Jurkat, Clone E6-1 (cell line): Measurements from ENCODE around the gene KRT86.
"Not testable (repeated sequence)": the region's sequence is repeated elsewhere in the genome, so short reads cannot be mapped to it uniquely, and the experiment has no call there.

Experiments used
- DNase-seq: peaks from one replicate; pipeline ENCODE4 v3.0.0-alpha.2; 2011; ENCODE audit warnings: low read depth, low spot score
- H3K4me3 ChIP-seq: 2 replicates; pipeline ENCODE4 v1.5.1; 2011; ENCODE audit warnings: mild to moderate bottlenecking, low read length, control low read depth, moderate library complexity

Gene KRT86

DNA sequence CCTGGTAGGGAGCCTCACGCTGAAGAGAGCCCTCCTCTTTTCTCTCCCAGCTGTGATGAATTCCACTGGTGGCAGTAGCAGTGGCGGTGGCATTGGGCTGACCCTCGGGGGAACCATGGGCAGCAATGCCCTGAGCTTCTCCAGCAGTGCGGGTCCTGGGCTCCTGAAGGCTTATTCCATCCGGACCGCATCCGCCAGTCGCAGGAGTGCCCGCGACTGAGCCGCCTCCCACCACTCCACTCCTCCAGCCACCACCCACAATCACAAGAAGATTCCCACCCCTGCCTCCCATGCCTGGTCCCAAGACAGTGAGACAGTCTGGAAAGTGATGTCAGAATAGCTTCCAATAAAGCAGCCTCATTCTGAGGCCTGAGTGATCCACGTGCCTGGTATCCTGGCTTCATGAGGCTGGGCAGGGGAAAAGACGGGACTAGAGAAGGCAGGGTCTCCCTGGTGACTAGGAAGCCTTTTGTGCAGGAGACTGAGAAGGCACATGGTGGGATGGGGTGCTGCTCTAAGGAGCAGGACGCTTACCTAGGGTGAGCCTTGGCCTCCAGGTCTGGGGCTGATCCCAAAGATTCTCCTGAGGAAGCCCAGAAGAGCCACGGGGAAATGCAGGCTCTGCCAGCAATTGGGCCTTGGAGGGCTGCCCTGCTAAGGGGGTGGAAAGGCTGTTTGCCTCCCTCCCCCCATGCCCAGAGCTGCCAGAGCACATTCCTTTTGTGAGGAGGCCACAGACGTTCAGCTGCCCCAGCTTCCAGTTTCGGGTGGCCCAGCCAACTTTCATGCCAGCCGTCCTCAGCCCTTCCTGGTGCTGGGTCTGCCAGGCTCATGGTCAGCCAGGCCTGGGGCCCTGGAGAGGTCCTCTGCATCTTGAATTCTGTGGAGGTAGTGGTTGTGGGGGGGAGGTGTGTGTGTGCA lies 25.6 kb upstream of the KRT86 start:
- no peak overlapping the region for H3K4me3 ChIP-seq
- no peak for DNase-seq

DNA sequence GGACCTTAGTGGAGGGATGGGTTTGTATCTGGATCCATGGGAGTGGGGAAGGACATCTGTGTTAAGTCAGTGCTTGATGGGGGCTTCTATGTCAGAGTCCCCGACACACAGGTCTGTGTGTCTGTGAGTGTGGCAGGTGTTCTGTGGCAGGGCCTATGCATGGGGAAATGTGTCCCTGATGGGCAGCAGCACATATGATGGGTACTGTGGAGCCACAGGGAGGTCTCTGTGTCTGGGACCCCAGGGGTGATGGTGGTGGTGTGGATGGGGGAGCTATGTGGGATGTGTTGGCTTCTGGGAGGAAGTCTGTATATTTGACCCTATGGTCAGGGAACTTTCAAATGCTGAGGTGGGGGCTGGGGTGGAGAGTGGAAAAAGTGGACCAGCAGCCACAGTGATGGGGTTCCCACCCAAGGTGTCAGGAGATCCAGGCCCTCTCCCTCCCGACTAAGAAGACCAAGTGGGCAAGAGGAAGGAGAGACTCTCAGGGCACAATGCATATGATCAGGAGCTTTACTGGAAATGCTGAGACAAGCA lies 24.9 kb upstream of the KRT86 start:
- H3K4me3 ChIP-seq = no peak overlapping the region
- DNase-seq = no peak

DNA sequence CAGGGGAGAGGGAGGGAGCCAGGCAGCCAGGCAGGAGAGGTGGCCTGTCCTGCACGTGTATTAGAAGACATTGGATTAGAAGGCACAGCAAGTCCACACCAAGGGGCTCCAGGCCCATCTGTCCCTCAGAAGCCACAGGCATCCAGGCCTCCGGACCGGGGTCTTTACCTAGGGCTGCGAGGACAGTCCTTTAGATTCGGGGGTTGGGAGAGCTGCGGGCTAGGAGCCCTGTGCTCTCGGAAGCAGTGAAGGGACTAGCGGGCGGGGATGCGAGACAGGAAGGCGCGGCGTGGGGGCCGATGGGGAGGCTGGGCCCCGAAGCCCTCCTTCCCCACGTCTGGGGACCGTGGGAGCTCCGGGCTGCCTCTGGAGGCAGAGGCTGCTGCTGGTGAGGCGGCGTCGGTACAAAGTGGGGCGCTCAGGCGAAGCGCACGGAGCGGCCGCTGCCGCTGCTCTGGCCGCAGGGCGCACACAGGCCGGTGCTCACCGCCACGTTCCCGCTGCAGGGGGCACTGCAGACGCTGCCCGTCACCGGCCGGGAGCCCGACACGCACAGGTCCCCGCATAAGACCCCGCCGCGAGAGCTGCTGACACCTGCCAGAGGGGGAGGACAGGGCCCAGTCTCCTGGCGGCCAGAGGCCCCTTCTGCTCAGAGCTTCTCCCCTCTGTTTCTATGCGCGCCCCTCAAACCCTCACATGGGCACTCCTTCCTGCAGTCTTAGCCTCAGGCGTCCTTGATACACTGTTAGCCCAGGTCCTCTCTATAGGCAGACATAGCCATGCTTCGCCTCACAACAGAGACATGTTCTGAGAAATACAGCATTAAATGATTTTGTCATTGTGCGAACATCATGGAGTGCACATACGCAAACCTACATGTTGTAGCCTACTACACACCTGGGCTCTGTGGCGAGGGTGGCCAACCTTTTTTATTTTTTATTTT lies 24.1 kb upstream of the KRT86 start:
- H3K4me3 ChIP-seq = no peak overlapping the region

DNA sequence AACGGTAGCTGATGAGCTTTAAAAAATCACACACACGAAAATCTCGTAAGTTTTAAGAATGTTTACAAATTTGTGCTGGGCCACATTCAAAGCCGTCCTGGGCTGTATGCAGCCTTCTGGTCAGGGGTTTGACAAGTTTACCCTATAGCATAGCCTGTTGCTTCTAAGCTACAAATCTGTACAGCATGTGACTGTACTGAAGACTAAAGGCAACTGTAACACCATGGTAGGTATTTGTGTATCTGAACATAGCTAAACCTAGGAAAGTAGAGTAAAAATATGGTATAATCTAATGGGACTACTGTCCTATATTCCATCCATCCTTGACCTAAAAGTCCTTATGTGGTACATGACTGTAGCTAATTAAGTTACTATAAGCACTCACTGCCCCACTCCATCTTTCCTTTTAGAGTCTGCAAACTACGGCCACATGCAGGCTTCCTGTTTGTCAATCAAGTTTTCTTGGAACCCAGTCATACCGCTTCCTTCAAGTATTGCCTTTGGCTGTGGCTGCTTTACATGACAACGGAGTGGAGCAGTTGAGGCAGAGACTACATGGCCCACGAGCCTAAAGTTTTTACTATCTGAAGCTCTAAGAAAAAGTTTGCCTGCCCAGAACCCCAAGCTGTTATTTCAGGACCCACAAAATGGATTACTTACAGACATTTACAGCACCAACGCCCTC lies 22.9 kb upstream of the KRT86 start:
- H3K4me3 ChIP-seq = no peak overlapping the region
- DNase-seq = no peak

More for the DNA sequence above, 24.1 kb upstream of the KRT86 start:
- DNase-seq = no peak

DNA sequence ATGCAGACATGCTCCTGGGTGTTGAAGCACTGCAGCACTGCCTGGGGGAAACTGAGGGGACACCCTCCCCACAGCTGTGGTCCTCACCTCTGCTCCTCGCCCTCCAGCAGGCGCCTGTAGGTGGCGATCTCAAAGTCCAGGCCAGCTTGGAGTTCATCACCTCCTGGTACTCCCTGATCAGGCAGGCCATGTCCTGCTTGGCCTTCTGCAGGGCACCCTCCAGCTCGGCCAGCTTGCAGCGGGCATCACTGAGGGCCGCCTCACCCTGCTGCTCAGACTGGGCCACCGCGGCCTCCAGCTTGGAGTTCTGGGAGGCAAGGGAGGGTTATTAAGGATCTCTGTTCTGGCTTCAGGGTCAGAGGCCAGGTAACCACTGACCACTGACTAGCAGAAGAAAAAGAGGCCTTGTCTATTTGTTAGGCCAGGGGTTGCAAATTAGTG lies 22.2 kb upstream of the KRT86 start:
- H3K4me3 ChIP-seq, DNase-seq: not testable (repeated sequence)

DNA sequence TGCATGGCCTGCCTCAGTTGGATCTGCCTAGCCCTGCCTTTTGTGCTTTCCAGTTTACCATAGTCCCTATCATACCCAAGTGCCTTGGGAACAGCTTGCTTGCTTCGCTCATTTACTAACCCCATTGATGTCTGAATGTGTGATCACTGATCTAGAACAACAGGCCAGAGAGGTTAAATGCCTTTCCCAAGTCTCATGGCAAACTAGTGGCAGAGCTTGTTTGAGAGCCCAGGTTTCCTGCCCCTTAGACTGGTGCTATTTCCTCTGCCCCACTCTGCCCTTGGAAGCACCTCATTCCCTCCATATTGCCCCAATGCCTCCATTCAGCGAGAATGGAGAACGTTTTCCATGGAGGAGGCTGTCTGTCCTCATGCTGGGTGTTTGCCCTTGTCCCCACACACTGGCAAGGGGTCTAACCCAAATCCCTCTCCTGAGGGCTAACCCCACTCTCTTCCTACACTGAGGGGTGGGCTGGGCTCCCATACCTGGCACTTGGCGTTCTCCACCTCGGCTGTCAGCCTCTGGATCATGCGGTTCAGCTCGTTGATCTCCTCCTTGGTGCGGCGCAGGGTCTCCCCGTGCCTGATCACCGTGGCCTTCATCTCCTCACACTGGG lies 21.6 kb upstream of the KRT86 start:
- no peak for DNase-seq
- H3K4me3 ChIP-seq = no peak overlapping the region

DNA sequence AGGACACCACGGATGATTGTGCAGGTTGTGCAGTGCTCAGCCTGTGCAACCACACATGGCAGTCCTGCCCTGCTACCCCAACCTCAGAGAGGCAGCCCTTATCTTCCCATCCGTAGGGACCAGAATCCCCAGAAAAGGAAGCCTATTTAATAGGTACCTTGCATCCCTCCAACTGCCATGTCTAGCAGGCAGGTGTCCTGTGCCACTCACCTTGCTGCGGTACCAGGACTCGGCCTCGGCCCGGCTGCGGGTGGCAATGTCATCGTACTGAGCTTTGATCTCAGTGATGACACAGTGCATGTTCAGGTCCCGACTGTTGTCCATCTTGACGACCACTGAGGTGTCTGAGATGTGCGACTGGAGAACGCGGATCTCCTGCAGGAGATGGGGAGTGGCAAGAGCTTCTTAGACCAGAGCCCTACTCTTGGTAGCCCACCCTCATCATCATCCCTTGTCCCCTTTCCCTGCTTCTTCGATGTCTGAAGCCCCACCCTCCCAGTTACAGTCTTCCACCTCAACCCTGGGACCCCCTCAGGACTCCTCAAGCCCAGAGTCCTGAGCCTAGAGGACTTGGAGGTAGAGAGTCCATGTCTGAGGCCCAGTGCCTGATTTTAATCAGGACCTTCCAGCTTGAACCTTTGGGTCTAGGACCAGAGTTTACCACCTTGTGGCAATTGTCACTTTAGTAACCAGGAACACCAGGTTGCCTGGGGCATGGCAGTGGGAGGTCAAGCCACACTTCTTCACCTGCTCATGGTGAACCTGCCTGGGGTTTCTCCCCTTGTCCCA lies 20.9 kb upstream of the KRT86 start:
- DNase-seq = no peak

DNA sequence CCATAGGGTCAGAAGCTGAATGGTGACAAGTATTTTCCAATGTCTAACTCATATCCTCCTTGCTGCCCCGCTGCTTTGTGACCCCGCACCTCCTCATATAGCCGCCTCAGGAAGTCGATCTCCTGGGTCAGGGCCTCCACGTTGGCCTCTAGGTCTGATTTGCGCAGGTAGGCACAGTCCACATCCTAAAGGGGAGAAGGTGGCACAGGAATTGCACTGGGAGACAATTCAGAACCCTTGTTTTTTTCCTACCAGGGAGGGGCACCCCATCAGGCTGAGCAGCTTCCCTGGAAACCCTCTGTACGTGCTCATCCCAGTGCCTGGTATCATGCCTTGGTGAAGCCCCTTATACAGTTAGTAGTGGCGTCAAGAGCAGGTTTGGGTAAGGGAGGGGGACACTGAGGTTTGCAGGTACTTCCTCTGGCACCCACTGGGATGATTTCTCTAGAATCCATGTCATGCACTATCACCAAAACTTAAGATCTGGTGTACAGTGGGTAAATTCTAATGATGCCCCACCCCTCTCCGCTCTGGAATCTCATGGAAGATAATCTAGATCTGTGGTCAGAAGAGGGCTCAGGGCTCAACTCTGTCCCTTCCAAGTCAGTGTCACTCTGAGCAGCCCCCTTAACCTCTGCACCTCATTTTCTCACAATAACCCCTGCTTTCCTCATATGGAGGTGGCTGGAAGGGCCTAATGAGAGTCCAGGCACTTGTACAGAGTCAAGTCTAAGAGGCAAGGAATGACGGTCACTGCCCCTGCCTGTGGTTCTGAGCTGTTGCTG lies 20.1 kb upstream of the KRT86 start:
- H3K4me3 ChIP-seq = no peak overlapping the region
- no peak for DNase-seq

More for the DNA sequence above, 20.9 kb upstream of the KRT86 start:
- no peak overlapping the region for H3K4me3 ChIP-seq

DNA sequence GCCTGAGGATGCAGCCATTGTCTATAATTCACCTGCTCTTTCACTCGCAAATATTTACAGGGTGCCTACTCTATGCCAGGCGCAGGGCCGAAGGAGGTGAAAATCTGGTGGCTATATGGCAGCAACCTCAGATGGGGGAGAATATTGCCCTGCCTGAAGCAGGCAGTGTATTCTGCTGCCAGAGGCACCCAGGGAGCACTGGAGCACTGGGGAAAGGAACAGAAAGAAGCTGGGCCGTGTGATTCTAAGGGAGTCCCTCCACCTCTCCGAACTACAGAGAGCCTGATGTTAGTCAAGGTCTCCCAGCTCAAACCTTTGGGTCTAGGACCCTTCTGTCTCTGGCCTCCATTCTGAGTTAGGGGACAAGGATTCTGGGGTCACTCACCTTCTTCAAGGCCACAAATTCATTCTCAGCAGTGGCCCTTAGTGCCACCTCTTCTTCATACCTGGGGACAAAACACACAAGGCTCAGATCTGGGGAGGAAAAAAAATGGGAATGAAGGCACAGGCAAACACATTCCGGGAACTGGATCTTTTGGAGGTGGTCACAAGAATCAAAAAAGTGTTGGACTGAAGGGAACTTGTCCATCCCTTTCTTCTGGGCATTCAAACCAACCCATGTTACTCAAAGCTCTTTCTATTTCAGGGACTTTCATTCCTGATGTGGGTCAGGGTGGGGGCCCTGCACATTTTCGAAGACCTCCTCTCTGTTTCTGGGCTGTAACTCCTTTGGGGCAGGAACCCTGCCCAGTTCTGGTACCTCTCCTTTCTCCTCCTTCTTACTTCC lies 19.3 kb upstream of the KRT86 start:
- no peak for DNase-seq
- H3K4me3 ChIP-seq = no peak overlapping the region

DNA sequence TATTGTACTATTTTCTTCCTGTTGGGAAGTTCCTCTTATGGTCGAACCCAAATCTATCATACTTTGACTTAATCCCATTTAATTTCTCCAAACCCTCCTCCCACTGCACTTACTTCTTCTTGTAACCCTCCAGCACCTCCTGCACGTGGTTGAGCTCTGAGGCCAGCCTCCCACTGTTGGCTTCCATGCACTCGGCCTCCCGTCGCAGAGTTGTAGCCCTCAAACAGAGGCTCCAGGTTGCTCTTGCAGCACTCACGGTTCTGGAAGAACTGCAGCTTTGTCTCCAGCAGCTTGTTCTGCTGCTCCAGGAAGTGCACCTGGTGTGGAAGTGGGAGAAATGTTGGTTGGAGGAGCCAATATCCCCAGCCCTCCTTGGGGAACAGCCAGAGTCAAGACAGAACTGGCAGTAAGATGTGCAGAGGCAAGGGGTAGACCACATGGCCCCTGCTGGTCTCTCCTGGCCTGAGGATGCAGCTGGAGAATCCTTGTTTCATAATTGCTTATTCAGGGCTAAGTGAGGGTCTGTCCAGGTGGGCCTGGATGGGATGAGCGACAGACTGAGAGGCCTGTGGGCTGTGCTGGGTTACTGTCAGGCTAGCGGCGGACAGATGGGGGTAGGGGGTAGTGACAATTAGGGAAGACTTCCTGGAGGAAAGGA lies 18.4 kb upstream of the KRT86 start:
- DNase-seq = no peak
- no peak overlapping the region for H3K4me3 ChIP-seq

DNA sequence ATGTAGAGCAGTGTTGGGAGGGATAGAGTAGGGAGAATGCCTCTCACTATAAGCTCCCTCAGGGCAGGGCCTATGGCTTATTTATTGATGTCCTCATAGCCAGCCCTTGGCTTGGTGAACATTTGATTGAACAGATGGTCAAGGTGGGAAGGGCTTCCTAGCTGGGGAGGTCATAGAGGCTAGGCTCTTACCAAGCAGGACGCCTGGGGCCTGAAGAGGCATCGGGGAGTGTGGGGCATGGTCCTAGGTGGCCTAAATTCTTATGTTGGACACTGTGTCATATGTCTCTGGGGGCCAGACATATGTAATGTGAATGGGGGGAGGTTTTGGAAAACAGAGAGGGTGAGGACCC lies 17.9 kb upstream of the KRT86 start:
- DNase-seq = no peak
- H3K4me3 ChIP-seq = no peak overlapping the region

DNA sequence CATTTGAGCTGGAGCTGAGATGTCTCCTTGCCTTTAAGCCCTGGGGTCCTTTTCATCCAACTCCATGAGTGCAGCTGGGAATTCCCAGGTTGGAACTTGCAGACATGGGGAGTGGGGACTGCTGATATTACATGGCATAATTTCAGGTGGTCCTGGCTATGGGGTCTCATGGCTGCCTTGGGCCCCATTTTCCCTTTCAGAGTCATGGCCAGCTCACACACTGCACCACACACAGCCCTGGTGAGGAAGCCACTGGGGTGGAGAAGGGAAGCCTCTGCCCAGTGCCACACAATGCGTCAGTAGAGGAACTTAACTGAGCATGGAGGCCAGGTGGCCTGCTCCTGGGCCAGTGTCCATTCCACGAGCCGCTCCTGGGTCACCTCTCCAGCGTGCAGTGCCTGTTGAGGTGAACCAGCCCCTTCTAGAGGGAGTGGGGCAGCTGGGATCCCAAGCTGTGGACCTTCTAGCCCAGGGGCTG lies 17.3 kb upstream of the KRT86 start:
- no peak for DNase-seq
- H3K4me3 ChIP-seq = no peak overlapping the region

DNA sequence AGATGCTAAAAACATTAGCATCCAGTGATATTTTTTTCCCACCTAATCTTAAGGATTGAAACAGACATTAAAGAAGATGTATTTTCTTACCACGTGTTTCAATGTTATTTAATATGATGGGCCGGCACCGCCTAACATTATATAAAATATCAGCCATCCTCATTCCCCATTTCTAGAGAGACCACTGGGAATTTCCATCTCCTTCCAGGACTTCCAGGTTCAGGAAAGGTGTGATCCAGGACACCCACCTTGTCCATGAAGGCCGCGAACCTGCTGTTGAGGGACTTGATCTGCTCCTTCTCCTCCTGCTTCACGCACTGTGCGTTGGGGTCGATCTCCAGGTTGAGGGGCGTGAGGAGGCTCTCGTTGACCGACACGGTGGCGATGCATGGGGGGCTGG lies 16.5 kb upstream of the KRT86 start:
- not testable (repeated sequence) for DNase-seq, H3K4me3 ChIP-seq

DNA sequence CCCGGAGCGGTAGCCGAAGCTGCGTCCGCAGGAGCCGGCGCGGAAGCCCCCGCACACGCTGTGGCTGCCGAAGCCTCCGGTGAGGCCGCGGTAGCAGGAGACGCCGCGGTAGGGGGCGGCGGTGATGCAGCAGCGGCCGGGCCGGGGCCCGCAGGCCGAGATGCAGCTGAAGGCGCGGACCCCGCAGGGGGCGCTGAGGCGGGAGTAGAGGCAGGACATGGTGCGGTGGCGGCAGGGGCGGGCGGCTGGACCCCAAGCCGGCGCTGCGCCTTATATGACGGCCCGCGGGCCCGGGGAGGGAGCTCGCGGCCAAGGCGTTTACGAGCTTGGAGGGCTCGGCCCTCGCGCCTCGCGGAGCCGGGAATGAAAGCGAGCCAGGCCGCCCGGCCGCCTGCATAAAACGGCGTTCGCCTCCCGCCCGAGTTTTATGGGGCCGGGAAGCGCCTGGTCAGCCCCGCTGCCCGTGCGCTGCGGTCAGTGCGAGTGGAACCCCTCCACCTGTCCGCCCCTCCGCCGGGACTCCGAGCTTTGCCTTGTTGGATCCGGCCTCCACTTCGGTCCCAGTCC lies 16.0 kb upstream of the KRT86 start:
- no peak for DNase-seq
- no peak overlapping the region for H3K4me3 ChIP-seq

DNA sequence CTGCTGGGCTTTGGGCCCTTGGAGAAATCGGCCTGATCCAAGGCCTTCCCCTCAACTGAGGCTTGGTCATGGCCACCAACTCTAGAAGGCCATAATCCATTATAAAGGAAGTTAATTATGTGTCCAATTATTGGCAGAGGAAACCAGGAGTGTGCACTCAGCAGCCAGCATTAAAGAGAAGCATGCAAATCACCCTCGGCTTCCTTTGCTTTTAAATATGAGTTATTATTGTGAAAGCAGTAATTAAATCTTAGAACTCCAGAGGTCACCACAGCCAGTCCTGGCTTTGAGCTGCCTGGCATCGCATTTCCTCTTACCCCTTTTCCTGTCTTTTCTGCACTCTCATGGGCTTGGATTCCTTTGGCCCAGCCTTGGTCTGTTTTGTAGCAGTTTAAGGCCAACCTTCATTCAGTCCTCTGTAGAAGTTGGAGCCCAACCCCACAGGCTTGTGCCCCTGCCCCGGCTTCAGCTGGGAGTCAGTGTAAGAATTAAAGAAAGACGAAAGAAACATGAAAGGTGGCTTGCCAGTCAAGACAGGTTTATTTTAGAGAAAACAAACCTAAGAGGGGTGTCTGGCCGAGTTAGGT lies 14.7 kb upstream of the KRT86 start:
- no peak for DNase-seq
- no peak overlapping the region for H3K4me3 ChIP-seq
